GM19023 (cell line): ENCODE measurements around the gene FOSB.

ENCODE experiments used
- ATAC-seq: cut with Tn5 transposase; IDR thresholded peaks from one replicate; pipeline ENCODE4 v1.9.1; 2021; ENCODE audit warnings: mild to moderate bottlenecking, moderate library complexity; ENCODE audit not compliant: unreplicated experiment

Gene FOSB

DNA sequence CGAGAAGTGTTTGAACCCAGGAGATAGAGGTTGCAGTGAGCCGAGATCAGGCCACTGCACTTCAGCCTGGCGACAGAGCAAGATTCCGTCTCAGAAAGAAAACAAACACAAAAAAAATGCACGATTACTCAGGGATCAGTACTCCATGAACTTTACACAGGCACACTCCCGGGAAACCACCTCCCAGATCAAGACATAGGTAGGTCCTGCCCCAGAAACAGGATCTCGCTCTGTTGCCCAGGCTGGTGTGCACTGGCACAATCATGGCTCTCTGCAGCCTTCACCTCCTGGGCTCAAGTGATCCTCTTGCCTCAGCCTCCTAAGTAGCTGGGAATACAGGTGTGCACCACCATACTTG, 50.7 kb downstream of the FOSB start:
- ATAC-seq, result no peak

DNA sequence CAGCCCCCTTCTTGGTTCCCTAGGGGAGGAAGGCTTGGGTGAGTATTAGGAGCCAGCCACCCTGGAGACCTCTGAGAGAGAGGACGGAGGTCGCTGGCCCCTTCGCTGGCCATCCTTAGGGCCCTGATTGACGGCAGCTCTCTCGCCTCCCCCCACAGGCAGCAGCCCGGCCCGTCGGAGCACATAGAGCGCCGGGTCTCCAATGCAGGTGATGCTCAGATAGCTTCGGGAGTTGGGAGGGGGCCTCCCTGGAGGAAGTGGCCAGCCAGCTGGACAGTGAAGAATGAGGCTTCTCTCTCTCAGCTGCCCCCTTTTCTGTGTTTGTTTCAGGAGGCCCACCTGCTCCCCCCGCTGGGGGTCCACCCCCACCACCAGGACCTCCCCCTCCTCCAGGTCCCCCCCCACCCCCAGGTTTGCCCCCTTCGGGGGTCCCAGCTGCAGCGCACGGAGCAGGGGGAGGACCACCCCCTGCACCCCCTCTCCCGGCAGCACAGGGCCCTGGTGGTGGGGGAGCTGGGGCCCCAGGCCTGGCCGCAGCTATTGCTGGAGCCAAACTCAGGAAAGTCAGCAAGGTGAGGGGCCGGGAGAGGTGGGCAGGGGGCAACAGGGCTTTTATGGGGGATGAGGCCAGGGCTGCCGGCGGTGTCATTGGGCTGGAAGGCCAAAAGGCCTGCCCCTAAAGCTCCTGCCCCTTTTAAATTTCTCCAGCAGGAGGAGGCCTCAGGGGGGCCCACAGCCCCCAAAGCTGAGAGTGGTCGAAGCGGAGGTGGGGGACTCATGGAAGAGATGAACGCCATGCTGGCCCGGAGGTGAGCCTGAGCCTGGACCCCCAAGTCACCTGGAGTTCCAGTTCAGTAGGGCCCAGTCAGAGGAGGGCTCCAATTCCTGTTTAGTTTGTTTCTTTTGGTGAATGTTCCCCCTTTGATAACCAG, 54.5 kb downstream of the FOSB start:
- no peak for ATAC-seq

DNA sequence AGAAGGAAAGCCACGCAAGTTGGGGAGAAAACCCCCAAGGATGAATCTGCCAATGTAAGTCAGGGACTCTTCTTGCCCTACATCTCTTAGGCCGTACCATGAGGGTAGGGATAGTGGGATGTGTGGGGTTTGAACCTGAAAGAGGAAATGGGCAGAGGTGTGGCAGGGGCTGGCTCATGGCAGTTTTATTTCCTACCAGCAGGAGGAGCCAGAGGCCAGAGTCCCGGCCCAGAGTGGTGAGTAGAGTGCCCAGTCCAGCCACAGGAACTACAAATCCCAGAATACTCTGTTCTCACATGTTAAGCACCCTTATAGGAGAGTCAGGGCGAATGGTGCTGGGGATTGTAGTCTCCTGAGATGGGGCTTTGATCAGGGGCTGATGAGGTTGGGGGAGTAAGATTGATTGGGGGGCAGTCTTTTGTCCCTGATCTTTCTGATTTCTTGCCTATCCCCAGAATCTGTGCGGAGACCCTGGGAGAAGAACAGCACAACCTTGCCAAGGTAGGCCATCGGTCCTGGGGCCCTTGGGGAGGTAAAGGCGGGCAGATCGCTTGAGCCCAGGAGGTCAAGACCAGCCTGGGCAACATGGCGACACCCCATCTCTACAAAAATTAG, 56.0 kb downstream of the FOSB start:
- peak; percentile 69 for ATAC-seq

DNA sequence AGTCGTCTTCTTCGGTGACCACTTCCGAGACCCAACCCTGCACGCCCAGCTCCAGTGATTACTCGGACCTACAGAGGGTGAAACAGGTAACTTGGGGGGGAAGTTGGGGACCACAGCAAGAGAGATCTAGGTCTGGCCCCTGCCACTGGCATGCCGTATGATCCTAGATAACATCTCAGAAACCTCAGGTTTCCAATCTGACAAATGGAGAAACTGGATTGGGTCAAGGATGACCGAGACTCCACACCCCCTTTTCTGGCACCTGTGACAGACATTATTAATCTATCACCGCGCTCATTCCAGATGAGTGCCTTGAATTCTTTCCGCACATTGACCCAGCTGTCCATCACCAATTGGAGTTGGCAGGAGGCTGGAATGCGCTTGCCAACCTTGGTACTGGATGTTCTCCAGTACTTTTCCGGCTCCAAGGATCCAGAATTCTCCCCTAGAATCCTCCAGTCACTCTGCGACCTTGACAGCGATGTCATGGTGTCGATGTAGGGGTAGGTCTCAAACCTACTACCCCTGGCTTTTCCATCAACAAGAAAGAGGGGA, 56.9 kb downstream of the FOSB start:
- ATAC-seq, result no peak
